LNCAP (cell line): ENCODE results near the gene C1QTNF3.

Experiments used
- TF ChIP-seq, protein P1 (sequence below): fragments of 450-650 bp; IDR thresholded peaks from 2 replicates; pipeline ENCODE4 v1.5.1; 2017; ENCODE audit warnings: mild to moderate bottlenecking

C1QTNF3 gene

DNA sequence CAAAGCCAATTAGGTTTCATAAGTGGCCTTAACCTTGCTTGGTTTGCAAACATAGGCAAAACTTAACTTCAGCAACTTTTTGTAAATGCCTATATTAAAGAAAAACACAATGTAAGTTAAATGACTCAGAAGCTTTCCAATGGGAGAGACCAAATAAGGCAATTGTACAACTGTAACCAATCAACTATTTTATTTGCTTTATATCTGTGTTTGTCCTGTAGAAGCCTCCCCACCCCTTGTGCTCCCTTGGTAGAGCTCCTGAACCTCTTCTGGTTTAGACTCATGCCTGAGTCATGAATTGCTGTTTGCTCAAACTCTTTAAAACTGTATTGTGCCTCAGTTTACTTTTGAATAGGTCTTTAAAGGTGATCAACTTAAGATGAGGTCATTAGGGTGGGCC, 3.0 kb upstream of the C1QTNF3 start:
- TF ChIP-seq, protein P1, sequence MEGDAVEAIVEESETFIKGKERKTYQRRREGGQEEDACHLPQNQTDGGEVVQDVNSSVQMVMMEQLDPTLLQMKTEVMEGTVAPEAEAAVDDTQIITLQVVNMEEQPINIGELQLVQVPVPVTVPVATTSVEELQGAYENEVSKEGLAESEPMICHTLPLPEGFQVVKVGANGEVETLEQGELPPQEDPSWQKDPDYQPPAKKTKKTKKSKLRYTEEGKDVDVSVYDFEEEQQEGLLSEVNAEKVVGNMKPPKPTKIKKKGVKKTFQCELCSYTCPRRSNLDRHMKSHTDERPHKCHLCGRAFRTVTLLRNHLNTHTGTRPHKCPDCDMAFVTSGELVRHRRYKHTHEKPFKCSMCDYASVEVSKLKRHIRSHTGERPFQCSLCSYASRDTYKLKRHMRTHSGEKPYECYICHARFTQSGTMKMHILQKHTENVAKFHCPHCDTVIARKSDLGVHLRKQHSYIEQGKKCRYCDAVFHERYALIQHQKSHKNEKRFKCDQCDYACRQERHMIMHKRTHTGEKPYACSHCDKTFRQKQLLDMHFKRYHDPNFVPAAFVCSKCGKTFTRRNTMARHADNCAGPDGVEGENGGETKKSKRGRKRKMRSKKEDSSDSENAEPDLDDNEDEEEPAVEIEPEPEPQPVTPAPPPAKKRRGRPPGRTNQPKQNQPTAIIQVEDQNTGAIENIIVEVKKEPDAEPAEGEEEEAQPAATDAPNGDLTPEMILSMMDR = no peak

DNA sequence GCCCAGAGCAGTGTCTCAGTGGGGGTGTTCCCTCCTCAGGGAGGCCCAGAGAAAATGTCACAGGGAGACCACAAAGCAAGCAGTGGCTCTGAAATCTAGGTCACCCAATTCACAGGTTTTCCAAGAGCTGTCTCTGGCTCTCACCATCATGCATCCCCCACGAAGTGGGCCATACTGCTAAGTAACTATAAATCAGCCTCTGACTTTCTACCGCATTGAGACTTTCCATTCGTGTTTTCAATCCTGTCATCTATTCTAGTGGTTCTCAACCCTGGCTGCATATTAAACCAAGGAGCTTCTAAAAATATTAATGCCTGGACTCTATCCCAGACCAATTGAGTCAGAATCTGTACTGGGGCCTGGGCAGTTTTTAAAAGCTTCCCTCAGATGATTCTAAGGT, 2.0 kb upstream of the C1QTNF3 start:
- TF ChIP-seq, protein P1 = no peak

DNA sequence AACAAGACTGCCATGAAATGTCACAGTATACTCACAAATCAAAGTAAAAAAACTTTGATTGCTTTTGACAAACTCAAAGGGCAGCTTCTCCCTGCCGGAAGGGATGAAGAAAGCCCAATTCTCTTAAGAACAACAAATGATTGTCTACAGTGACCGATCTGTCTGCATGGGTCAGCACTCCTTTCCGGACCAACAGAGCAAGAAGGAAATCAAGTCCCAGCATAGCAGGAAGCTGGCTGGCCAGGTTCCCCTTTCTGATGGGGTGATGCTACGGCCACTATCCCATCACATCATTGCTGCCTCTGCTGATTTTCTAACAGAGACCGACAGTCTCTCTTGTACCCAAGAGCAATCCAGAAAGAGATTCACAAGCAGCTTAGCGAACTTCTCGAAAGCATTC, 692 bp downstream of the C1QTNF3 start:
- TF ChIP-seq, protein P1 = no peak

DNA sequence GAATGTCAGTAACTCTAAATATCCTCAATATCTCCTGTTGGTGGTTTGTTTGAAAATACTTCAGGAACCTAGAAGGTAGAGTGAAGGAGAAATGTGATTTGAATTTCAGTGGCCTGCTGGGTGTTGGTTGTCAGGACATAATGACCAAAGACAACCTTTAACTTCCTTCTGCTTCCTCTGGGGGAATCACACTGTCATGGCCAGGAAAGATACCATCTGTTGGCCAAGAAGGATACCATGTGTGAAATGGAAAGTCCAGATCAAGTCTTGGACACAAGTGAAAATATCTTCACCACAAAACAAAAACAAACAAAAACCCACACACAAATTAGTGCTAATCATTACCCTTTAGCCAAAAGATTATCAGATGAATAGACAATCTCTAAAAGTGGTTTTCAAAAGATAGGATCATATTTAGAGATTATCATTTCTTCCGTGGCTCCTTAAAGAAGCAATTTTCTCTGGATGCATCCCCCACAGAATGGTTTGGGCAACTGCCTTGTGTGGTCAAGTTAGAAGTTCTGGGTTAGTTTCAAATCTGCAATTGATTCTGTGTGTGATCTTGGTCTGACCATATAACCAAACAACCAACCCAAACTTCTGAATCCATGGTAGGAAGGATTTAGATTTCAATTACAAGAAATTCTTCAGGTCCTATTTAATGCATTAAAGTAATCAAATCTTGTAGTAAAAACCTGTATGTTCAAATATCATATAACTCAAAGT, 1.6 kb downstream of the C1QTNF3 start:
- TF ChIP-seq, protein P1 = no peak

DNA sequence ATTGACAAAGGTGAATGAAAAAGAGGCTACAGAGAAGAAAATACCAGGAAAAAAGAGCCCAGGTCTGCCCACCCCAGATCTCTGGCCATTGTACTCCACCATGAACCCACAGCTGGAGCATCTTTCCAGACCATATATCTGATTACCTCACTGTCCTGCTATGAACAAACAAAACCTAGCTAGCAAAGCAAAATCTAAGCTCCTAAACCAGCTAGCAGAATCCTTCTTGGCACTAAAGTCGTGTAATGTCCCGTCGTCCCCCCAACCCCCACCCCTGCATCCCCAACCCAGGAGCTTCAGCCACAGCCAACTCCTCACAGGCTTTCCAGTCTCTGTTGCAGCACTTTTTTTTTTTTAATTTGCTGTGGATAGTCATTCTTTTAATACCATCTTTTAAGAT, 2.5 kb downstream of the C1QTNF3 start:
- TF ChIP-seq, protein P1 = no peak

DNA sequence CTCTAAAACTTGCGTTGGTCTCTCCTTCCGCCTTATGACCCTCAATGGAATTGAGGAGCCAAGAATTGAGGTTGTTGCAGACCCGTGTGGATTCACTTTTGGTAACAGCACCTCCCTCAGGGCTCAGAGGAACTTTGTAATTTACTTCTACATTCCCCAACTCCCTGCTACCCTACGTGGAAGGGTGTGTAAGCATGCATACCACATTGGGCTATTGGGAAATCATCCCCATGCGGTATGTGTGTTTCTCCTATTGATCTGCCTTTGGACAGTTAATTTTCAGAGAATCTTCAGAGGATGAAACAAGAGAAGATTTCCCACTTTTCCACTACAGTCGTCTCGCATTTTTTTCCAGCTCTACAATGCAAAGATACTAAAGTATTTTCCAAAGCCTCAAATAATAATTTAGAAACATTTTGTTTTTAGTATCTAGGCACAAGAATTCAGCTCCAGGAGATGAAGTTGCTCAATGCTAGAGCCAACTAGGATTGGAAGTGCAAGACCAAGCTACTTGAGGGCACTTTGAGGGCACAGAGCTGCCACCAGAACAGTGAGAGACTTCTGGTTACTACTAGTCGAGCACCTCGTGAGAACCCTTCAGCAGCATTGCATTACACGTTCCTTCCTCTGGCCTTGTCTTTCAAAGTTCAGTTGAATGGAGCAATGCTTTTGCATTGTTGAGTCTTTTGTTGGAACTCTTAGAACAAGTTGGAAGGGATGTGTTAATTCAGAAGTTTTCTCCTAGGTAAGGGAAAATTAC, 3.4 kb downstream of the C1QTNF3 start:
- TF ChIP-seq, protein P1 = no peak

DNA sequence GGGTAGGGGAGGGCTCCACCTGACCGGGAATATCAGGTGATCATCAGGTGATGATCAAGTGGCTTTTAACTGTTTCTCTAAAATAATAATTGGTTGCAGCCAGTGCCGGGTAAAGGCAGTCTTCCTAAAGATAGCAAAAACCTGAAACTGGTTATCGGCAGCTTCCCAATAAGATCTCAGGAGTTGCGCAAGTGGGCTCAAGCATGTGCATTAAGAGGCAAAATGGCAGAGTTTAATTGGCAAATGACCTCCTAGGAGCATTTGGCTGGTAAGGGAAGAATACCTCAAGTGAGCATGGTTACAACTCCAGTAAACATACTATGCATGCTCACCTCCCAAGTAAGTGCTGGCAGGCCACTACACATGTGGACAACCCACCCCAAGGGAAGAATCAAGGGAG, 4.2 kb downstream of the C1QTNF3 start:
- TF ChIP-seq, protein P1 = no peak
